ENCODE data around the gene FGD2. TPM values are rescaled to one million over a fixed set of nuclear protein-coding genes. Genes with fewer than 3 reads are reported as not detected.
"Not testable (repeated sequence)": the region's sequence is repeated elsewhere in the genome, so short reads cannot be mapped to it uniquely, and the experiment has no call there.

The FGD2 gene
- total RNA-seq, 4 donors from 2014 or later, result 2.4 to 13.6 (median 4.6) TPM

GRCh38 chr6:37056112-37056403 lies 50.6 kb downstream of the FGD2 start:
- Histone ChIP-seq H3K4me3 (no peak overlapping the region), H3K4me1 (peaks cover 40% of the 10 kb centered on the region), H3K9me3 (no peaks in the 10 kb centered on the region), H3K36me3 (no peaks in the 10 kb centered on the region), H3K27me3 (no peaks in the 10 kb centered on the region), H3K27ac (peak overlapping the region; percentile 81)
- no peak for DNase-seq (ENCODE audit: low spot score in 2 of 2)
- TF ChIP-seq POLR2A (IDR thresholded peaks at IDR 0.05), result no peak
- no peak for TF ChIP-seq POLR2AphosphoS5 (IDR thresholded peaks at IDR 0.05)
- TF ChIP-seq CTCF (IDR thresholded peaks at IDR 0.05), result no peak
- TF ChIP-seq EP300 (IDR thresholded peaks at IDR 0.05), result no peak
- no CpG with 5 or more reads among the region's 8 CpGs for WGBS

DNA sequence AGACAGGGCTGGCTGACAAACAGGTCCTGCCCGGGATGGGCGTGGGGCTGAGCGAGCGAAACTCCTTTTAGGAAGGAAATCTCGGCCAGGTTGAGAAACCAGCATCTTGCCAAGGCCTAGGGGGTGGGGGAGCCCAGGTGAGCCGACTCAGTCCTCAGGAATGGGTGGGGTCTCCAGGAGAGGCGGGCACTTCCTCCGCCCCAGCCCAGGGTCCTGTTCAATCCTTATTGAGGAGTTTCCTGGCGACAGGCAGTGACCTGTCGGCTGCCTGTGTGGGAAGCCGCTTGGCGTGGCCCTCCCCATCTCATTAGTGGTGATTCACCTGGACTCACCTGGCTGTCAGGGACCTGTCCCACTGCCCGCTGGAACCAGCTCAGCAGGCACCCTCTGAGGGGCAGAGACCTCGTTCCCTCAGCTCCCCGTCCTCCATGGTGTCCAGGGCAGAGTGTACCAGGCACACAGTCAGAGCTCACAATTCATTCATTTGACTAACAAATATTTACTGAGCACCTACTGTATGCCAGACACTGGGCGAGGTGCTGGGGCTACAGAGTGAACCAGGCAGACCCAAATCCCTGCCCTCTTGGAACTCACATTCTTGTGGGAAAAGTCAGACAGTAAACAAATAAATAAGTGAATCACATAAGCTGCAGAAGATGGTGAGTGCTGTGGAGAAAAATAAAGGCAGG lies 51.1 kb downstream of the FGD2 start:
- no peaks in the 10 kb centered on the region for H3K27me3 ChIP-seq
- H3K4me3 ChIP-seq, result no peak overlapping the region
- peak in 1 of 2 donors; percentile 74 for DNase-seq (ENCODE audit: low spot score in 2 of 2)
- H3K9me3 ChIP-seq, result no peaks in the 10 kb centered on the region
- WGBS, result 64% methylated on average over 9 of the region's 16 CpGs
- TF ChIP-seq CTCF (IDR thresholded peaks at IDR 0.05), result no peak
- TF ChIP-seq POLR2AphosphoS5 (IDR thresholded peaks at IDR 0.05), result peak in 2 of 3 donors; percentile 19 to 45
- H3K27ac ChIP-seq, result peak overlapping the region; percentile 81
- peaks cover 35% of the 10 kb centered on the region for H3K4me1 ChIP-seq
- no peaks in the 10 kb centered on the region for H3K36me3 ChIP-seq

GRCh38 chr6:37057128-37057471 lies 51.6 kb downstream of the FGD2 start:
- TF ChIP-seq POLR2A (IDR thresholded peaks at IDR 0.05), result no peak

DNA sequence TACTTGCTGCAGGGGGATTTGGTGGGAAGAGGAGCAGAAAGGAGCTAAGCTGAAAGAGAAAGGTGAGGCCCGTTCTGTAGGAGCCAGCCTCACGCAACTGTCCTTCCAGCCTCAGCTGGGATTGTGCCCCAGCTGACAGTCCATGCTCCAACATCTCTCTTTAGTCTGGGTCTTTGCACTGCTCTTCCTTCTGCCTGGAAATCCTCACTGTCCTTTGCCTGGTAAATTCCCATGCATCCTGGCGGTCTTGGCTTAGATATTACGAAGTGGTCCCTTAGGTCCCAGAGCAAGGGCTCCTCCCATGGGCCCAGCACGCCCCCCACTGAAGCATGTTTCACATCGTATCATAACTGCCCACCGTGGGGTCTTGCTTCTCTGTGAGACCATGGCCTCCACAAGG lies 52.2 kb downstream of the FGD2 start:
- DNase-seq (ENCODE audit: low spot score in 2 of 2), result no peak
- Histone ChIP-seq H3K27me3 (no peaks in the 10 kb centered on the region), H3K4me3 (no peak overlapping the region), H3K4me1 (peaks cover 34% of the 10 kb centered on the region), H3K9me3 (no peaks in the 10 kb centered on the region), H3K27ac (peak overlapping the region; percentile 81), H3K36me3 (no peaks in the 10 kb centered on the region)
- 85% methylated on average over 6 of the region's 7 CpGs for WGBS
- TF ChIP-seq POLR2AphosphoS5 (IDR thresholded peaks at IDR 0.05), result no peak
- no peak for TF ChIP-seq EP300 (IDR thresholded peaks at IDR 0.05)
- no peak for TF ChIP-seq CTCF (IDR thresholded peaks at IDR 0.05)
- TF ChIP-seq POLR2A (IDR thresholded peaks at IDR 0.05), result no peak

More at GRCh38 chr6:37057128-37057471, 51.6 kb downstream of the FGD2 start:
- Histone ChIP-seq H3K4me3 (no peak overlapping the region), H3K9me3 (no peaks in the 10 kb centered on the region), H3K36me3 (no peaks in the 10 kb centered on the region), H3K4me1 (peaks cover 34% of the 10 kb centered on the region), H3K27ac (peak overlapping the region; percentile 81), H3K27me3 (no peaks in the 10 kb centered on the region)
- 85% methylated on average over 4 of the region's 4 CpGs for WGBS
- no peak for DNase-seq (ENCODE audit: low spot score in 2 of 2)

DNA sequence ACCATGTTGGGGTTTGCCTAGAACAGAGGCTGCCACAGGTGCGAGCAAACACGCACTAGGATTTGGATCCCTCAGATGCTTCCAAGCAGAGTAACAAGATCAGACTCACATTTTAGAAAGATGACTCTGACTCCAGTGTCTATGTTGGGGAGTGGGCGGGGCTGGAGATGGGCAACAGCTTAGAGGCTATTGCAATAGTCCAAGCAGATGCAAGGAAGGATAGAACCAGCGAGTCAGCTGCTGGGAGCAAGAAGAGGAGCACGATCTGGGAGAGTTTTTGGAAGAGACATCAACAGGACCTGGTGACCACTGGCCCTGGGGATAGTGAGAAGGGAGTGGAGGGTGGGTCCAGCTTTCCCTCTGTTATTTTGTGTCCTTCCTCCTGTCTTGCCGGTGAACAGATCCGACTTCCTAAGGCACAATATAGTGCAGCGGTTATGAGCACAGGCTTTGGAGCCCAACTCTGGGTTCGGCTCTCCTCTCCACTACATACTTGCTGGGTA lies 52.7 kb downstream of the FGD2 start:
- no peak for DNase-seq (ENCODE audit: low spot score in 2 of 2)
- Histone ChIP-seq H3K4me3 (no peak overlapping the region), H3K9me3 (no peaks in the 10 kb centered on the region), H3K27me3 (no peaks in the 10 kb centered on the region), H3K4me1 (peaks cover 34% of the 10 kb centered on the region), H3K27ac (peak overlapping the region; percentile 87), H3K36me3 (no peaks in the 10 kb centered on the region)
- TF ChIP-seq POLR2A (IDR thresholded peaks at IDR 0.05) (no peak), CTCF (IDR thresholded peaks at IDR 0.05) (no peak), POLR2AphosphoS5 (IDR thresholded peaks at IDR 0.05) (no peak), EP300 (IDR thresholded peaks at IDR 0.05) (no peak)
- 82% methylated on average over 9 of the region's 9 CpGs for WGBS

- not testable (repeated sequence) for DNase-seq (ENCODE audit: low spot score in 2 of 2); H3K27me3 ChIP-seq; H3K36me3 ChIP-seq; H3K4me3 ChIP-seq; H3K9me3 ChIP-seq
- Histone ChIP-seq H3K27ac (peak overlapping the region; percentile 87), H3K4me1 (peaks cover 34% of the 10 kb centered on the region)
- WGBS, result 81% methylated on average over 5 of the region's 5 CpGs
Measured at GRCh38 chr6:37058984-37059343, 53.5 kb downstream of the FGD2 start.
